Upper lobe of left lung (tissue), 4 donors: Measurements from ENCODE around the gene EMID1.

Experiments
- CTCF ChIP-seq, 6 experiments: fragments of 450-650 bp in 4 of 6; fragments of 200-600 bp in 2 of 6; sonication (generic) in 2 of 6; IDR thresholded peaks; one replicate each; pipeline ENCODE4 v1.5.1; 2016 to 2019; ENCODE audit warnings: antibody characterized with exemption in 6 of 6
- EP300 ChIP-seq, 4 donors: sonication (generic); formaldehyde crosslinking; IDR thresholded peaks; one replicate each; pipeline ENCODE4 v1.5.1; 2017; ENCODE audit warnings: antibody characterized with exemption in 4 of 4, control low read depth in 2 of 4
- POLR2A ChIP-seq, 4 donors: fragments of 450-650 bp; IDR thresholded peaks; one replicate each; pipeline ENCODE4 v1.5.1; 2016 to 2017; ENCODE audit warnings: antibody characterized with exemption in 4 of 4, mild to moderate bottlenecking in 2 of 4
- POLR2AphosphoS5 ChIP-seq, 2 donors: sonication (generic); formaldehyde crosslinking; IDR thresholded peaks; one replicate each; pipeline ENCODE4 v1.5.1; 2017; ENCODE audit warnings: antibody characterized with exemption in 2 of 2

- TF ChIP-seq POLR2A (IDR thresholded peaks at IDR 0.05) (no peak), CTCF (IDR thresholded peaks at IDR 0.05) (no peak), EP300 (IDR thresholded peaks at IDR 0.05) (no peak), POLR2AphosphoS5 (IDR thresholded peaks at IDR 0.05) (no peak)
Observed at GRCh38 chr22:29203488-29204454, 1.9 kb upstream of the EMID1 start.
